A549 (cell line): ENCODE measurements around the gene ARHGAP32.

ENCODE experiments used
- CEBPB ChIP-seq, 2 experiments: fragments of >200 bp in 1 of 2; sonication (Bioruptor Twin) in 1 of 2; formaldehyde crosslinking in 1 of 2; IDR thresholded peaks; 2 replicates each; pipeline ENCODE4 v1.6.1; 2012 to 2016
- CHD4 ChIP-seq: fragments of 200-600 bp; sonication (generic); IDR thresholded peaks from 2 replicates; pipeline ENCODE4 v1.6.1; 2016; ENCODE audit warnings: antibody characterized with exemption, mild to moderate bottlenecking, borderline replicate concordance
- HDAC2 ChIP-seq: fragments of 200-600 bp; sonication (generic); IDR thresholded peaks from 2 replicates; pipeline ENCODE4 v1.6.1; 2016
- KDM1A ChIP-seq: fragments of 200-600 bp; sonication (generic); IDR thresholded peaks from 2 replicates; pipeline ENCODE4 v1.6.1; 2016; ENCODE audit warnings: low read depth, mild to moderate bottlenecking
- RFX5 ChIP-seq: fragments of 450-650 bp; IDR thresholded peaks from 2 replicates; pipeline ENCODE4 v1.7.1; 2014; ENCODE audit warnings: antibody characterized with exemption, mild to moderate bottlenecking, moderate library complexity
- ZFP36 ChIP-seq: fragments of 450-650 bp; IDR thresholded peaks from 2 replicates; pipeline ENCODE4 v1.6.1; 2014; ENCODE audit warnings: borderline replicate concordance; ENCODE audit not compliant: partially characterized antibody
- TF ChIP-seq, protein P1 (sequence below): fragments of >200 bp; sonication (Bioruptor Twin); formaldehyde crosslinking; IDR thresholded peaks from 3 replicates; pipeline ENCODE4 v1.5.1; 2016

DNA sequence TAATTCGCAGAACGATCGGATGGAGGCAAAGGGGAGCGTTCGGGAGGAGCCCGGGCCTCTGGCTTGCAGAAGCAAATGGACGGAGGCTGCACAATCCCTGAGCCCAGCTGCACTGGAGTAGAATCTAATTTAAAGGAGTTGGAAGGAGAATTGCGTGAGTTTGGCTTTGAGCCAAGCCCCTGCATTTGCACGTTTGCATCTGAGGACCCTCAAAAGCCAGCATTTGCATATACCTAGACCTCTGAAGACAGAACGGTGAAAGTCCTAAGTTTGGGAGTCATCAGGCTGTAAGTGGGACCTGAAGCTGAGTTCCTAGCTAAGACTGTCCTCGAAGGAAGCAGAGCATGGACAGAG is 265.0 kb downstream of the ARHGAP32 start:
- TF ChIP-seq, protein P1, sequence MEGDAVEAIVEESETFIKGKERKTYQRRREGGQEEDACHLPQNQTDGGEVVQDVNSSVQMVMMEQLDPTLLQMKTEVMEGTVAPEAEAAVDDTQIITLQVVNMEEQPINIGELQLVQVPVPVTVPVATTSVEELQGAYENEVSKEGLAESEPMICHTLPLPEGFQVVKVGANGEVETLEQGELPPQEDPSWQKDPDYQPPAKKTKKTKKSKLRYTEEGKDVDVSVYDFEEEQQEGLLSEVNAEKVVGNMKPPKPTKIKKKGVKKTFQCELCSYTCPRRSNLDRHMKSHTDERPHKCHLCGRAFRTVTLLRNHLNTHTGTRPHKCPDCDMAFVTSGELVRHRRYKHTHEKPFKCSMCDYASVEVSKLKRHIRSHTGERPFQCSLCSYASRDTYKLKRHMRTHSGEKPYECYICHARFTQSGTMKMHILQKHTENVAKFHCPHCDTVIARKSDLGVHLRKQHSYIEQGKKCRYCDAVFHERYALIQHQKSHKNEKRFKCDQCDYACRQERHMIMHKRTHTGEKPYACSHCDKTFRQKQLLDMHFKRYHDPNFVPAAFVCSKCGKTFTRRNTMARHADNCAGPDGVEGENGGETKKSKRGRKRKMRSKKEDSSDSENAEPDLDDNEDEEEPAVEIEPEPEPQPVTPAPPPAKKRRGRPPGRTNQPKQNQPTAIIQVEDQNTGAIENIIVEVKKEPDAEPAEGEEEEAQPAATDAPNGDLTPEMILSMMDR, result no peak
- no peak for TF ChIP-seq CEBPB (IDR thresholded peaks at IDR 0.05)
- no peak for TF ChIP-seq RFX5
- no peak for TF ChIP-seq HDAC2
- TF ChIP-seq ZFP36, result no peak
- no peak for TF ChIP-seq CHD4
- TF ChIP-seq KDM1A, result no peak
